Small intestine (tissue), 7 donors: Measurements from ENCODE around the gene MMP25. TPM values are rescaled to one million over a fixed set of nuclear protein-coding genes. Genes with fewer than 3 reads are reported as not detected.
"Not testable (repeated sequence)": the region's sequence is repeated elsewhere in the genome, so short reads cannot be mapped to it uniquely, and the experiment has no call there.

Experiments
- DNase-seq, 2 donors: peaks; one replicate each; pipeline versions ENCODE4 v3.0.0 to v3.0.0-alpha.2; 2013
- FAIRE-seq: peaks from 2 replicates; lab custom pipeline; 2012; peaks lifted over from hg19 to GRCh38; lab: Jason Lieb, UNC
- H3K27ac ChIP-seq, 3 donors: one replicate each; pipeline ENCODE4 v1.5.1; 2013; ENCODE audit warnings: low read length in 2 of 3, mild to moderate bottlenecking in 2 of 3, control low read depth in 1 of 3, inconsistent platforms in 1 of 3, low read depth in 1 of 3, moderate library complexity in 1 of 3
- H3K27me3 ChIP-seq, 3 donors: one replicate each; pipeline ENCODE4 v1.6.1; 2013; ENCODE audit warnings: low read length in 3 of 3, inconsistent platforms in 1 of 3; ENCODE audit not compliant: control insufficient read depth in 3 of 3, insufficient read depth in 3 of 3
- H3K36me3 ChIP-seq, 3 donors: one replicate each; pipeline ENCODE4 v1.6.1; 2013; ENCODE audit warnings: low read length in 3 of 3, inconsistent platforms in 1 of 3, low read depth in 1 of 3, mild to moderate bottlenecking in 1 of 3, moderate library complexity in 1 of 3; ENCODE audit not compliant: control insufficient read depth in 3 of 3, insufficient read depth in 2 of 3
- H3K4me1 ChIP-seq, 3 donors: one replicate each; pipeline ENCODE4 v1.6.1; 2013; ENCODE audit warnings: low read length in 2 of 3, inconsistent platforms in 1 of 3, low read depth in 1 of 3, mild to moderate bottlenecking in 1 of 3, moderate library complexity in 1 of 3; ENCODE audit not compliant: control insufficient read depth in 3 of 3, insufficient read depth in 2 of 3
- H3K4me3 ChIP-seq, 3 donors: one replicate each; pipeline ENCODE4 v1.5.1; 2013; ENCODE audit warnings: low read length in 3 of 3, control low read depth in 1 of 3, inconsistent platforms in 1 of 3, low read depth in 1 of 3, mild to moderate bottlenecking in 1 of 3, moderate library complexity in 1 of 3
- H3K9me3 ChIP-seq, 2 donors: one replicate each; pipeline ENCODE4 v1.6.1; 2013; ENCODE audit warnings: low read depth in 1 of 2, low read length in 1 of 2; ENCODE audit not compliant: control insufficient read depth in 2 of 2, insufficient read depth in 1 of 2
- WGBS, 3 donors: extraction: QIAGEN DNeasy Blood & Tissue Kit; methylation state at CpG; one replicate each; pipeline ENCODE4 v1.1.7; 2013; 5-methylcytosine and 5-hydroxymethylcytosine counted together
- polyA plus RNA-seq, 4 donors: library from polyadenylated mRNA; stranded (reverse) in 3 of 4; unstranded in 1 of 4; fragments of 200-250 nt in 3 of 4; fragments of 120-200 nt in 1 of 4; gene quantifications; one replicate each; pipeline versions ENCODE4 v1.2.1 to v1.2.3, GENCODE V29; 2013
- donor health status: healthy with polysubstance abuse.
- donor health status: control.
- donor health status: control.
- donor health status: Bipolar disorder and iron deficiency.
- donor health status: healthy.

The MMP25 gene
- polyA plus RNA-seq, 4 donors: 0.54 to 3.4 (median 0.78) TPM

DNA sequence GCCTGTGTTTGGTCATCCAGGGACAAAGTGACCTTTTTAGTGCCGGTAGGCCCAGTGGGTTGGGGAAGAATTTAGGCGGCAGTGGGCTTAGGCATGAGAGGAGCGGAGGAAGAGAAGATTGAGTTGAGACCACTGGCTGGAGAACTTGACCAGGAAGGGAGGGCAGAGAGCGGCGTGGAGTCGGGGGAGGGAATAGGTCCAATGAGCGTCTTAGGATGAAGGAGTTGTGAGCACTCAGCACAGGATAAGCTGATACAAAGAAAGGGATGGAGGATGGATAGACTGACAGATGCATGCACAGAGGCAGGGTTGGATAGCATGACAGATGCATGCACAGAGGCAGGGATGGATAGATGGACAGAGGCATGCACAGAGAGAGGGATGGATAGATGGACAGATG is 27.1 kb downstream of the MMP25 start:
- FAIRE-seq: no peak
- H3K4me1 ChIP-seq: peaks cover 0 to 2% (median 0%) of the 10 kb centered on the region in 3 donors
- H3K4me3 ChIP-seq: no peak overlapping the region
- 77 to 85% (median 84%) methylated on average over 7 of the region's 7 CpGs for WGBS, 3 donors
- peak overlapping the region in 1 of 3 donors; percentile 9 for H3K27ac ChIP-seq
- H3K27me3 ChIP-seq: no peaks in the 10 kb centered on the region
- H3K9me3 ChIP-seq: peaks cover 0 to 4% of the 10 kb centered on the region in 2 donors
- peaks cover 0 to 13% (median 5%) of the 10 kb centered on the region in 3 donors for H3K36me3 ChIP-seq
- DNase-seq: no peak

- DNase-seq (peak in 1 of 2 donors; percentile 69), FAIRE-seq (no peak)
- H3K4me1 ChIP-seq: no peaks in the 10 kb centered on the region
- H3K27me3 ChIP-seq: no peaks in the 10 kb centered on the region
- no peak overlapping the region for H3K4me3 ChIP-seq
- WGBS, 3 donors: 50 to 63% (median 58%) methylated on average over 7 to 9 of the region's 9 CpGs
- H3K36me3 ChIP-seq: no peaks in the 10 kb centered on the region
- H3K27ac ChIP-seq: peak overlapping the region in 2 of 3 donors; percentile 74 to 88
- H3K9me3 ChIP-seq: peaks cover 0 to 4% of the 10 kb centered on the region in 2 donors
These were observed 28.6 kb downstream of the MMP25 start for GRCh38 chr16:3074860-3075522.

DNA sequence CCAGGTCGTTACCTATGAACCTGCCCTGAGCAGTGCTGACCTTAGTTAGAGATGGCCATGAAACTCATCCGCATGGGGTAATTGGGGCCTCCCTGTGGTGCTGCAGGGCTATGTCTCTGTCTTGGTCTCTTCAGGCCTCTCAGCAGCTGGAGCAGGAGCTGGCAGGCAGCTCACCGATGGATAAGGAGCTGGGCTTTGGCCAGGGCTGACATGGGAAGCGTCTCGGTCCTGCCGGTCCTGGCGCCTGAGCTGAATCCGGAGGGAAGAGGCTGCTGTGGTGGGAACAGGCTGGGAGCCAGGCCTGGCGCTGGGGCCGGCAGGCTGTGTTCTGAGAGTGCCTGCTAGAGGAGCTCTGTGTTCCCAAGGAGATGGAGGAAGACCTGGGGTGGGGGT is 29.2 kb downstream of the MMP25 start:
- FAIRE-seq (no peak), DNase-seq (no peak)
- H3K4me3 ChIP-seq: no peak overlapping the region
- H3K4me1 ChIP-seq: no peaks in the 10 kb centered on the region
- H3K27ac ChIP-seq: peak overlapping the region in 2 of 3 donors; percentile 74 to 88
- H3K9me3 ChIP-seq: peaks cover 0 to 4% of the 10 kb centered on the region in 2 donors
- H3K27me3 ChIP-seq: no peaks in the 10 kb centered on the region
- 30 to 37% (median 30%) methylated on average over 10 of the region's 10 CpGs for WGBS, 3 donors
- H3K36me3 ChIP-seq: no peaks in the 10 kb centered on the region

- FAIRE-seq: not testable (repeated sequence)
These were observed 29.6 kb downstream of the MMP25 start for GRCh38 chr16:3075946-3076345.

GRCh38 chr16:3076577-3076976 is 30.2 kb downstream of the MMP25 start:
- FAIRE-seq (no peak), DNase-seq (no peak)
- H3K4me3 ChIP-seq: no peak overlapping the region
- H3K4me1 ChIP-seq: no peaks in the 10 kb centered on the region
- no peaks in the 10 kb centered on the region for H3K27me3 ChIP-seq
- WGBS, 3 donors: 36 to 59% (median 58%) methylated on average over 6 of the region's 6 CpGs
- peak overlapping the region in 1 of 3 donors; percentile 75 for H3K27ac ChIP-seq
- H3K36me3 ChIP-seq: no peaks in the 10 kb centered on the region
- peaks cover 0 to 4% of the 10 kb centered on the region in 2 donors for H3K9me3 ChIP-seq

More at GRCh38 chr16:3075946-3076345, 29.6 kb downstream of the MMP25 start:
- H3K27ac ChIP-seq: peak overlapping the region in 2 of 3 donors; percentile 5 to 75
- H3K36me3 ChIP-seq, H3K4me1 ChIP-seq, H3K4me3 ChIP-seq, H3K9me3 ChIP-seq, DNase-seq, H3K27me3 ChIP-seq: not testable (repeated sequence)
- 76 to 90% (median 84%) methylated on average over 4 to 6 of the region's 6 CpGs for WGBS, 3 donors

DNA sequence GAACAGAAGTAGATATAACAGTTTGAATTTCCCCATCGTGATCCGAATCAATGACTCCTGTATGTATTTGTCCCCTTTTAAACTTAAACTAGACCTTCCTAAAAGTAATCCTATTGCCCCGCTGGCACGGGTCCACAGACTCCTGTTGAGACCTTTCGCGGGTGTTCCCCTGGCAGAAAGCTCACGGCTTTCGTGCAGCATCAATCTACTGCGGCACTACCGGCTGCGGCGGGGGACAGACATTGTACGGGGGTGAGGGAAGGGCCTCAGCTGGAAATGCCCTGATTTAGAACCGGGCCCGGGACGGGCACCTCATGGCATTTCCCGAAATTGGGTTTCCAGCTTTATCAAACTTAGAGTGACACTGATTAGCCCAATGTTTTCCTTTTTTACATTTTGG is 33.7 kb downstream of the MMP25 start:
- Histone ChIP-seq H3K4me3 (no peak overlapping the region), H3K4me1 (peaks cover 0 to 13% (median 0%) of the 10 kb centered on the region in 3 donors), H3K27me3 (no peaks in the 10 kb centered on the region), H3K9me3 (peaks cover 0 to 4% of the 10 kb centered on the region in 2 donors), H3K36me3 (peaks cover 0 to 2% (median 0%) of the 10 kb centered on the region in 3 donors), H3K27ac (no peak overlapping the region)
- WGBS, 3 donors: 89 to 95% (median 91%) methylated on average over 17 of the region's 17 CpGs
- FAIRE-seq: no peak
- no peak for DNase-seq

DNA sequence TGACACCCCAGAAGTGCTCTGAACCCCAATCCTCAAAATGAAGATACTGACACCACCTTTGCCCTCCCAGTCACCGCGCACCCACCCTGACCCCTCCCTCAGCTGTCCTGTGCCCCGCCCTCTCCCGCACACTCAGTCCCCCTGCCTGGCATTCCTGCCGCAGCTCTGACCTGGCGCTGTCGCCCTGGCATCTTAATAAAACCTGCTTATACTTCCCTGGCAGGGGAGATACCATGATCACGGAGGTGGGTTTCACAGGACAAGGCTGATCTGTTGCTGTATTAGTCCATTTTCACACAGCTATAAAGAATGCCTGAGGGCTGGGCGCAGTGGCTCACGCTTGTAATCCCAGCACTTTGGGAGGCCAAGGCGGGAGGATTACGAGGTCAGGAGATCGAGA is 35.6 kb downstream of the MMP25 start:
- not testable (repeated sequence) for DNase-seq, H3K27me3 ChIP-seq, FAIRE-seq, H3K36me3 ChIP-seq, H3K27ac ChIP-seq, H3K4me3 ChIP-seq, H3K9me3 ChIP-seq
- WGBS, 3 donors: 52 to 88% (median 67%) methylated on average over 11 to 13 of the region's 13 CpGs
- peaks cover 0 to 33% (median 0%) of the 10 kb centered on the region in 3 donors for H3K4me1 ChIP-seq

- FAIRE-seq, H3K9me3 ChIP-seq, H3K4me3 ChIP-seq, DNase-seq, H3K27ac ChIP-seq, H3K27me3 ChIP-seq, H3K36me3 ChIP-seq: not testable (repeated sequence)
- H3K4me1 ChIP-seq: peaks cover 0 to 47% (median 0%) of the 10 kb centered on the region in 3 donors
- WGBS, 3 donors: 93 to 97% (median 95%) methylated on average over 8 of the region's 8 CpGs
These were observed 37.0 kb downstream of the MMP25 start for GRCh38 chr16:3083408-3083807.
